ENCODE data around the gene MEI1. TPM values are rescaled to one million over a fixed set of nuclear protein-coding genes. Genes with fewer than 3 reads are reported as not detected.

MEI1 gene
- total RNA-seq, 1 donor from 2014 or later: not detected

- peaks cover 21% of the 10 kb centered on the region for H3K27me3 Mint-ChIP-seq (ENCODE audit: unreplicated experiment)
- DNase-seq (ENCODE audit: extremely low spot score, unreplicated experiment): no peak
- no peaks in the 10 kb centered on the region for H3K9me3 Mint-ChIP-seq (ENCODE audit: unreplicated experiment)
- no peak overlapping the region for H3K4me3 Mint-ChIP-seq (ENCODE audit: unreplicated experiment)
- no peak overlapping the region for H3K27ac Mint-ChIP-seq (ENCODE audit: unreplicated experiment)
- no peaks in the 10 kb centered on the region for H3K4me1 Mint-ChIP-seq (ENCODE audit: unreplicated experiment)
- no peaks in the 10 kb centered on the region for H3K36me3 Mint-ChIP-seq (ENCODE audit: unreplicated experiment)
- TF ChIP-seq, protein P1, sequence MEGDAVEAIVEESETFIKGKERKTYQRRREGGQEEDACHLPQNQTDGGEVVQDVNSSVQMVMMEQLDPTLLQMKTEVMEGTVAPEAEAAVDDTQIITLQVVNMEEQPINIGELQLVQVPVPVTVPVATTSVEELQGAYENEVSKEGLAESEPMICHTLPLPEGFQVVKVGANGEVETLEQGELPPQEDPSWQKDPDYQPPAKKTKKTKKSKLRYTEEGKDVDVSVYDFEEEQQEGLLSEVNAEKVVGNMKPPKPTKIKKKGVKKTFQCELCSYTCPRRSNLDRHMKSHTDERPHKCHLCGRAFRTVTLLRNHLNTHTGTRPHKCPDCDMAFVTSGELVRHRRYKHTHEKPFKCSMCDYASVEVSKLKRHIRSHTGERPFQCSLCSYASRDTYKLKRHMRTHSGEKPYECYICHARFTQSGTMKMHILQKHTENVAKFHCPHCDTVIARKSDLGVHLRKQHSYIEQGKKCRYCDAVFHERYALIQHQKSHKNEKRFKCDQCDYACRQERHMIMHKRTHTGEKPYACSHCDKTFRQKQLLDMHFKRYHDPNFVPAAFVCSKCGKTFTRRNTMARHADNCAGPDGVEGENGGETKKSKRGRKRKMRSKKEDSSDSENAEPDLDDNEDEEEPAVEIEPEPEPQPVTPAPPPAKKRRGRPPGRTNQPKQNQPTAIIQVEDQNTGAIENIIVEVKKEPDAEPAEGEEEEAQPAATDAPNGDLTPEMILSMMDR (IDR thresholded peaks at IDR 0.05): no peak
Observed at GRCh38 chr22:41739576-41739975, 40.3 kb downstream of the MEI1 start.

- H3K27ac Mint-ChIP-seq (ENCODE audit: unreplicated experiment): no peak overlapping the region
Observed at GRCh38 chr22:41742918-41743317, 43.6 kb downstream of the MEI1 start.

GRCh38 chr22:41745968-41746367 is 46.7 kb downstream of the MEI1 start:
- Mint-ChIP-seq H3K27ac (ENCODE audit: unreplicated experiment) (no peak overlapping the region), H3K36me3 (ENCODE audit: unreplicated experiment) (no peaks in the 10 kb centered on the region), H3K9me3 (ENCODE audit: unreplicated experiment) (no peaks in the 10 kb centered on the region), H3K27me3 (ENCODE audit: unreplicated experiment) (peaks cover 45% of the 10 kb centered on the region), H3K4me1 (ENCODE audit: unreplicated experiment) (no peaks in the 10 kb centered on the region), H3K4me3 (ENCODE audit: unreplicated experiment) (no peak overlapping the region)
- TF ChIP-seq, protein P1 (IDR thresholded peaks at IDR 0.05): no peak
- no peak for DNase-seq (ENCODE audit: extremely low spot score, unreplicated experiment)

More at GRCh38 chr22:41742918-41743317, 43.6 kb downstream of the MEI1 start:
- H3K9me3 Mint-ChIP-seq (ENCODE audit: unreplicated experiment): no peaks in the 10 kb centered on the region
- H3K27me3 Mint-ChIP-seq (ENCODE audit: unreplicated experiment): peaks cover 37% of the 10 kb centered on the region
- no peak for DNase-seq (ENCODE audit: extremely low spot score, unreplicated experiment)
- TF ChIP-seq, protein P1 (IDR thresholded peaks at IDR 0.05): no peak
- H3K4me1 Mint-ChIP-seq (ENCODE audit: unreplicated experiment): no peaks in the 10 kb centered on the region
- H3K4me3 Mint-ChIP-seq (ENCODE audit: unreplicated experiment): no peak overlapping the region
- H3K36me3 Mint-ChIP-seq (ENCODE audit: unreplicated experiment): no peaks in the 10 kb centered on the region

- H3K9me3 Mint-ChIP-seq (ENCODE audit: unreplicated experiment): no peaks in the 10 kb centered on the region
- TF ChIP-seq, protein P1 (IDR thresholded peaks at IDR 0.05): peak; percentile 82
- peak; percentile 87 for DNase-seq (ENCODE audit: extremely low spot score, unreplicated experiment)
- H3K4me1 Mint-ChIP-seq (ENCODE audit: unreplicated experiment): no peaks in the 10 kb centered on the region
- no peak overlapping the region for H3K4me3 Mint-ChIP-seq (ENCODE audit: unreplicated experiment)
- no peak overlapping the region for H3K27ac Mint-ChIP-seq (ENCODE audit: unreplicated experiment)
- peaks cover 45% of the 10 kb centered on the region for H3K27me3 Mint-ChIP-seq (ENCODE audit: unreplicated experiment)
- no peaks in the 10 kb centered on the region for H3K36me3 Mint-ChIP-seq (ENCODE audit: unreplicated experiment)
Observed at GRCh38 chr22:41746567-41747400, 47.5 kb downstream of the MEI1 start.

Measured in osteocyte (in vitro differentiated cells).